ENCODE results near the gene SHISAL1. TPM values are rescaled to one million over a fixed set of nuclear protein-coding genes. Genes with fewer than 3 reads are reported as not detected.

SHISAL1 gene
- total RNA-seq, 6 experiments from 2014 or later: 0.05 to 0.31 (median 0.17) TPM

GRCh38 chr22:44293034-44293433, 19.7 kb downstream of the SHISAL1 start:
- Histone ChIP-seq H3K27me3 (no peaks in the 10 kb centered on the region), H3K9me3 (peaks cover 0 to 6% (median 0%) of the 10 kb centered on the region in 4 donors), H3K4me3 (no peak overlapping the region), H3K36me3 (no peaks in the 10 kb centered on the region), H3K27ac (no peak overlapping the region), H3K4me1 (no peaks in the 10 kb centered on the region)
- DNase-seq (no peak), ATAC-seq (no peak)
- intact Hi-C loops (cut with DNase I): no loop called here
- no peak for TF ChIP-seq POLR2A (IDR thresholded peaks at IDR 0.05)
- TF ChIP-seq CTCF (IDR thresholded peaks at IDR 0.05): no peak
- 76% methylated on average over 9 of the region's 12 CpGs for WGBS (ENCODE audit: insufficient coverage, low coverage, low lambda C conversion rate, missing lambda C conversion rate)

- no peak for ATAC-seq
- no peak overlapping the region for H3K27ac ChIP-seq
- no peaks in the 10 kb centered on the region for H3K4me1 ChIP-seq
- peaks cover 0 to 6% (median 0%) of the 10 kb centered on the region in 4 donors for H3K9me3 ChIP-seq
- H3K36me3 ChIP-seq: no peaks in the 10 kb centered on the region
- H3K27me3 ChIP-seq: no peaks in the 10 kb centered on the region
- TF ChIP-seq POLR2A (IDR thresholded peaks at IDR 0.05): no peak
- TF ChIP-seq CTCF (IDR thresholded peaks at IDR 0.05): no peak
- no peak for DNase-seq
- intact Hi-C loops (cut with DNase I): no loop called here
- no CpG with 5 or more reads among the region's 10 CpGs for WGBS (ENCODE audit: insufficient coverage, low coverage, low lambda C conversion rate, missing lambda C conversion rate)
- no peak overlapping the region for H3K4me3 ChIP-seq
These were observed 20.2 kb downstream of the SHISAL1 start for GRCh38 chr22:44292521-44292920.

GRCh38 chr22:44291674-44292360, 20.9 kb downstream of the SHISAL1 start:
- 41% methylated on average over 6 of the region's 21 CpGs for WGBS (ENCODE audit: insufficient coverage, low coverage, low lambda C conversion rate, missing lambda C conversion rate)
- H3K4me3 ChIP-seq: no peak overlapping the region
- no peak for ATAC-seq

GRCh38 chr22:44291265-44291664, 21.5 kb downstream of the SHISAL1 start:
- no peak overlapping the region for H3K27ac ChIP-seq
- no peak overlapping the region for H3K4me3 ChIP-seq
- no peak for DNase-seq
- H3K27me3 ChIP-seq: no peaks in the 10 kb centered on the region
- ATAC-seq: no peak
- no peaks in the 10 kb centered on the region for H3K36me3 ChIP-seq
- peaks cover 0 to 6% (median 0%) of the 10 kb centered on the region in 4 donors for H3K9me3 ChIP-seq
- TF ChIP-seq POLR2A (IDR thresholded peaks at IDR 0.05): no peak
- TF ChIP-seq CTCF (IDR thresholded peaks at IDR 0.05): no peak
- 0% methylated on average over 1 of the region's 8 CpGs for WGBS (ENCODE audit: insufficient coverage, low coverage, low lambda C conversion rate, missing lambda C conversion rate)
- H3K4me1 ChIP-seq: no peaks in the 10 kb centered on the region
- intact Hi-C loops (cut with DNase I): no loop called here

More at GRCh38 chr22:44291674-44292360, 20.9 kb downstream of the SHISAL1 start:
- no peak for DNase-seq
- no peak for TF ChIP-seq POLR2A (IDR thresholded peaks at IDR 0.05)
- no peak for TF ChIP-seq CTCF (IDR thresholded peaks at IDR 0.05)
- H3K27me3 ChIP-seq: no peaks in the 10 kb centered on the region
- no peak overlapping the region for H3K27ac ChIP-seq
- intact Hi-C loops (cut with DNase I): no loop called here
- no peaks in the 10 kb centered on the region for H3K36me3 ChIP-seq
- peaks cover 0 to 6% (median 0%) of the 10 kb centered on the region in 4 donors for H3K9me3 ChIP-seq
- no peaks in the 10 kb centered on the region for H3K4me1 ChIP-seq
